ENCODE results near the gene CHN1.

CHN1 gene

GRCh38 chr2:175025233-175025632 lies 20.1 kb upstream of the CHN1 start:
- TF ChIP-seq, protein P1, sequence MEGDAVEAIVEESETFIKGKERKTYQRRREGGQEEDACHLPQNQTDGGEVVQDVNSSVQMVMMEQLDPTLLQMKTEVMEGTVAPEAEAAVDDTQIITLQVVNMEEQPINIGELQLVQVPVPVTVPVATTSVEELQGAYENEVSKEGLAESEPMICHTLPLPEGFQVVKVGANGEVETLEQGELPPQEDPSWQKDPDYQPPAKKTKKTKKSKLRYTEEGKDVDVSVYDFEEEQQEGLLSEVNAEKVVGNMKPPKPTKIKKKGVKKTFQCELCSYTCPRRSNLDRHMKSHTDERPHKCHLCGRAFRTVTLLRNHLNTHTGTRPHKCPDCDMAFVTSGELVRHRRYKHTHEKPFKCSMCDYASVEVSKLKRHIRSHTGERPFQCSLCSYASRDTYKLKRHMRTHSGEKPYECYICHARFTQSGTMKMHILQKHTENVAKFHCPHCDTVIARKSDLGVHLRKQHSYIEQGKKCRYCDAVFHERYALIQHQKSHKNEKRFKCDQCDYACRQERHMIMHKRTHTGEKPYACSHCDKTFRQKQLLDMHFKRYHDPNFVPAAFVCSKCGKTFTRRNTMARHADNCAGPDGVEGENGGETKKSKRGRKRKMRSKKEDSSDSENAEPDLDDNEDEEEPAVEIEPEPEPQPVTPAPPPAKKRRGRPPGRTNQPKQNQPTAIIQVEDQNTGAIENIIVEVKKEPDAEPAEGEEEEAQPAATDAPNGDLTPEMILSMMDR (IDR thresholded peaks at IDR 0.05), result no peak

- TF ChIP-seq, protein P1 (IDR thresholded peaks at IDR 0.05), result no peak
These were observed 17.7 kb upstream of the CHN1 start for GRCh38 chr2:175022923-175023322.

DNA sequence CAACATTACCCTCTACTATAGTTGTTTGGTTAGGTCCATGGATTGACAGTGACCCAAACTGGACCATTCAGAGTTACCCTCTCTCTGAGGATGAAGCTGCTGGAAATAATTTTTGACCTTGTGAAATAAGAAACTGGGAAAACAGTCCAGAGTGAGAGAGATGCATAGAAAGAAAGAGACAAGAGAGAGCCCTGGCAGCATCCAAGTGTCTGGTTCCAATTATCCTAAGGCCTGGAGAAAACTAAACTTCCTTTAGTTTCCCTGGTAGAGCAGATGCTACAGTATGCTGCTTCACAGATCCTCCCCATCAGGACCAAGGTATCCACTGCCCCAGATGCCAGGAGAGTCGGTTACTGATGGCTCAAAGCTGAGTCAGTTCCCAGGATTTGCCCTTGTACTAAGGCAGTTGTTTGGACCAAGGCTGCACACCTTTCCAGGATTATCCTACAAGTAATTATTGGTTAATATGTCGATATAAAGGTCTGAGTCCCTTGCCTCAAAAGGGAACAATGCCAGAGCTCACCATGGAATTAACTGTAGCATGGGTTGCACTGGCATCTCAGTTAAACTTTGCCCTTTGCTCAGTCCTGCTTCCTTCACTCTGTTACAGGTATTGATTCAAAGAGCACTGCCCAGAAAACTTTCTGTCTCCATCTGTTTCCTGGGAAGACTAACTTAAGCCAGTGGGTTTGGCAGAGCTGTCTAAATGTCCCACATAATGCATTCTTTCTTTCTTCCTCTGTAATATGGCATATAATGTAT lies 14.6 kb upstream of the CHN1 start:
- TF ChIP-seq, protein P1 (IDR thresholded peaks at IDR 0.05), result no peak

- TF ChIP-seq, protein P1 (IDR thresholded peaks at IDR 0.05), result no peak
These were observed 12.6 kb upstream of the CHN1 start for GRCh38 chr2:175017618-175018414.

- TF ChIP-seq, protein P1 (IDR thresholded peaks at IDR 0.05), result no peak
These were observed 10.2 kb upstream of the CHN1 start for GRCh38 chr2:175015340-175015739.

- TF ChIP-seq, protein P1 (IDR thresholded peaks at IDR 0.05), result no peak
These were observed 7.3 kb upstream of the CHN1 start for GRCh38 chr2:175012516-175012915.

DNA sequence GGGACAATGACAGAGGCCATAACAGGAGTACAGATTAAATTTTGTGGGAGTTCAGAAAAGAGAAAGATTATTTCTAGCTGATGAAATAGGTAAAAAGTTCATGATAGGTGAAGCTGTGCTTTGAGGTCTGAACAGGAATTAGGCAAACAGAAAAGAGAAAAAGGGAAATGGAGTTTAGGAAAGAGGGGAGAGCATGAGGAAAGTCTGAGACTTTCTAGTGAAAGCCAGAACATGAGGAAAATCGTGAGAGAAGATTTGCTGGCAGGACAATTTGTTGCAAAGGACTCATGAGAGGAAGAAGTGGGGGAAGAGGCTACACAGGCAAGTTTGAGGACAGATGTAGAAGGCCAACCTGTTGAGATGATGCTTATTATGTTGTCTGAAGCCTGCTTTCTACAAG lies 6.3 kb upstream of the CHN1 start:
- TF ChIP-seq, protein P1 (IDR thresholded peaks at IDR 0.05), result no peak
